HUES48 (cell line): Measurements from ENCODE around the gene B2M.
"Not testable (repeated sequence)": the region's sequence is repeated elsewhere in the genome, so short reads cannot be mapped to it uniquely, and the experiment has no call there.

Experiments
- H3K27ac ChIP-seq: one replicate; pipeline ENCODE4 v1.7.0; 2013; ENCODE audit warnings: low read depth, low read length, inconsistent platforms
- H3K27me3 ChIP-seq: 2 replicates; pipeline ENCODE4 v1.6.1; 2013; ENCODE audit warnings: mild to moderate bottlenecking, low read length; ENCODE audit not compliant: control insufficient read depth, insufficient read depth
- H3K36me3 ChIP-seq: 2 replicates; pipeline ENCODE4 v1.6.1; 2013; ENCODE audit warnings: low read length; ENCODE audit not compliant: control insufficient read depth, insufficient read depth
- H3K4me1 ChIP-seq: 2 replicates; pipeline ENCODE4 v1.6.1; 2013; ENCODE audit warnings: mild to moderate bottlenecking, low read length; ENCODE audit not compliant: control insufficient read depth, insufficient read depth
- H3K4me3 ChIP-seq: 2 replicates; pipeline ENCODE4 v1.5.1; 2013; ENCODE audit warnings: mild to moderate bottlenecking, low read depth, low read length
- H3K9ac ChIP-seq: 2 replicates; pipeline ENCODE4 v1.6.1; 2013; ENCODE audit warnings: mild to moderate bottlenecking, low read depth, low read length, moderate library complexity
- H3K9me3 ChIP-seq: 2 replicates; pipeline ENCODE4 v1.6.1; 2013; ENCODE audit warnings: low read length; ENCODE audit not compliant: control insufficient read depth, insufficient read depth

The B2M gene

DNA sequence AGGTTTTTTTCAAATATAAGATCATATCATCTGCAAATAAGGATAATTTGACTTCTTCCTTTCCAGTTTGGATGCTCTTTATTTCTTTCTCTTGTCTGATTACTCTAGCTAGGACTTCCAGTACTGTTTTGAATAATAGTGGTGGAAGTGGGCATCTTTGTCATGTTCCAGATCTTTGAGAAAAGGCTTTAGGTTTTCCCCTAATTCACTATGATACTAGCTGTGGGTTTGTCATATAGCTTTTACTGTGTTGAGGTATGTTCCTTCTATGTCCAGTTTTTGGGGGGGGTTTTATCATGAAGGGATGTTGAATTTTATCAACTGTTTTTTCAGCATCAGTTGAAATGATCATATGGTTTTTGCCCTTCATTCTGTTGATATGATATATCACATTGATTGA lies 10.6 kb upstream of the B2M start:
- H3K36me3 ChIP-seq, H3K27me3 ChIP-seq, H3K9me3 ChIP-seq: not testable (repeated sequence)

DNA sequence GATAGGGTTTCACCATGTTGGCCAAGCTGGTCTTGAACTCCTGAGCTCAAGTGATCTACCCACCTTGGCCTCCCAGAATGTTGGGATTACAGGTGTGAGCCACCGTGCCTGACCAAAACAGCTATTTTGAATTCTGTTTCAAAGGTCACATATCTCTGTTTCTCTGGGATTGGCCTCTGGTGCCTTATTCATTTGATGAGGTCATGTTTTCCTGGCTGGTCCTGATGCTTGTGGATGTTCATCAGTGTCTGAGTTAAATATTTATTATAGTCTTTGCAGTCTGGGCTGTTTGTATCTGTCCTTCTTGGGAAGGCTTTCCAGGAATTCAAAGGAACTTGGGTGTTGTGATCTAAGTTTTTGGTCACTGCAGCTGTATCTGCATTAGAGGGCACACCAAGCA lies 5.3 kb upstream of the B2M start:
- no peak overlapping the region for H3K4me3 ChIP-seq
- H3K27me3 ChIP-seq = no peaks in the 10 kb centered on the region
- no peak overlapping the region for H3K9ac ChIP-seq
- H3K4me1 ChIP-seq = no peaks in the 10 kb centered on the region
- no peak overlapping the region for H3K27ac ChIP-seq
- no peaks in the 10 kb centered on the region for H3K36me3 ChIP-seq
- no peaks in the 10 kb centered on the region for H3K9me3 ChIP-seq

More for the DNA sequence above, 10.6 kb upstream of the B2M start:
- not testable (repeated sequence) for H3K9ac ChIP-seq, H3K27ac ChIP-seq, H3K4me3 ChIP-seq, H3K4me1 ChIP-seq

DNA sequence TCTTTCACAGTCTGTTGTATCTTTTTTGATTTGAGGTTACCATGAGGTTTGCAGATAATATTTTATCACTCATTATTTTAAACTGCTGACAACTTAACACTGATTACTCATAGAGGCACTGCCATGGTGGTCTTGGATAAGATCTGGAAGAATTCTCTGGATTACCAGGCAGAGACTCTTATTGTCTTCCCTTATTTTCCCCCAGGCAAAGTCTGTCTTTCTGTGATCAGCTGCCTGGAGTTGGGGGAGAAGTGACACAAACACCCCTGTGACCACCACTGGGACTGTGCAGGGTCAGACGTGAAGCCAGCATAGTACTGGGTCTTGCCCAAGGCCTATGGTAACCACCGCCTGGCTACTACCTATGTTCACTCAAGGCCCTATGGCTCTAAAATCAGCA lies 4.9 kb upstream of the B2M start:
- no peaks in the 10 kb centered on the region for H3K27me3 ChIP-seq
- H3K4me1 ChIP-seq = no peaks in the 10 kb centered on the region
- no peak overlapping the region for H3K9ac ChIP-seq
- no peak overlapping the region for H3K27ac ChIP-seq
- H3K9me3 ChIP-seq = no peaks in the 10 kb centered on the region
- no peaks in the 10 kb centered on the region for H3K36me3 ChIP-seq
- no peak overlapping the region for H3K4me3 ChIP-seq

DNA sequence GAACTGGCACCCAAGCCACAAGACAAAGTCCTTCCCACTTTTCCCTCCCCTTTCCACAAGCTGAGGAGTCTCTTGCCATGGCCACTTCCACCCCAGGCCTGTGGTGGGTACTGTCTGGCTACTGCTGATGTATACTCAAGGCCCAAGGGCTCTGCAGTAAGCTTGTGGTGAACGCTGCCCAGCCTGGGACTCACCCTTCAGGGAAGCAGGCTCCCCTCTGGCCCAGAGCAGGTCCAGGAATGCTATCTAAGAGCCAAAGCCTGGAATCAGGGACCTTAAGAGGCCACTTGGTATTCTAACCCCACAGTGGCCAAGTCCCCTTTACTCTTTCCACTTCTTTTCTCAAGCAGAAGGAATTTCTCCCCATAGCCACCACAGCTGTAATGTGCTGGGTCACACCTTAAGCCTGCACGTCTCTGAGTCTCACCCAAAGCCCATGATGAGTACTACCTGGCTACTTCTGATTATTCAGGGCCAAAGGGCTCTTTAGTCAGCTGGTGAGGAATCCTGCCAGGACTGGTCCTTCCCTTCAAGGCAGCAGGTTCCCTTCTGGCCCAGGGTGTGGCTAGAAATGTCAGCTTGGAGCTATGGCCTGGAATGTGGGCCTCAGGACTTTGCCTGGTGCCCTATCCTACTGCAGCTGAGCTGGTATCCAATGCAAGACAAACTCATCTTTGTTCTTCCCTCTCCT lies 4.2 kb upstream of the B2M start:
- H3K4me3 ChIP-seq = no peak overlapping the region
- no peaks in the 10 kb centered on the region for H3K36me3 ChIP-seq
- peaks cover 4% of the 10 kb centered on the region for H3K27me3 ChIP-seq
- no peak overlapping the region for H3K9ac ChIP-seq
- H3K9me3 ChIP-seq = no peaks in the 10 kb centered on the region
- no peaks in the 10 kb centered on the region for H3K4me1 ChIP-seq
- H3K27ac ChIP-seq = no peak overlapping the region

- H3K27ac ChIP-seq = peak overlapping the region; percentile 76
- no peaks in the 10 kb centered on the region for H3K4me1 ChIP-seq
- peaks cover 12% of the 10 kb centered on the region for H3K27me3 ChIP-seq
- H3K36me3 ChIP-seq = peaks cover 1% of the 10 kb centered on the region
- H3K9me3 ChIP-seq = no peaks in the 10 kb centered on the region
- H3K4me3 ChIP-seq = peak overlapping the region; percentile 83
- H3K9ac ChIP-seq = peak overlapping the region; percentile 68
Measured at GRCh38 chr15:44710236-44711095, 851 bp upstream of the B2M start.

- Histone ChIP-seq H3K4me1 (no peaks in the 10 kb centered on the region), H3K27me3 (peaks cover 12% of the 10 kb centered on the region), H3K4me3 (peak overlapping the region; percentile 83), H3K9ac (peak overlapping the region; percentile 68), H3K9me3 (no peaks in the 10 kb centered on the region), H3K36me3 (peaks cover 15% of the 10 kb centered on the region), H3K27ac (peak overlapping the region; percentile 69)
Measured at GRCh38 chr15:44711743-44712345, 527 bp downstream of the B2M start.

DNA sequence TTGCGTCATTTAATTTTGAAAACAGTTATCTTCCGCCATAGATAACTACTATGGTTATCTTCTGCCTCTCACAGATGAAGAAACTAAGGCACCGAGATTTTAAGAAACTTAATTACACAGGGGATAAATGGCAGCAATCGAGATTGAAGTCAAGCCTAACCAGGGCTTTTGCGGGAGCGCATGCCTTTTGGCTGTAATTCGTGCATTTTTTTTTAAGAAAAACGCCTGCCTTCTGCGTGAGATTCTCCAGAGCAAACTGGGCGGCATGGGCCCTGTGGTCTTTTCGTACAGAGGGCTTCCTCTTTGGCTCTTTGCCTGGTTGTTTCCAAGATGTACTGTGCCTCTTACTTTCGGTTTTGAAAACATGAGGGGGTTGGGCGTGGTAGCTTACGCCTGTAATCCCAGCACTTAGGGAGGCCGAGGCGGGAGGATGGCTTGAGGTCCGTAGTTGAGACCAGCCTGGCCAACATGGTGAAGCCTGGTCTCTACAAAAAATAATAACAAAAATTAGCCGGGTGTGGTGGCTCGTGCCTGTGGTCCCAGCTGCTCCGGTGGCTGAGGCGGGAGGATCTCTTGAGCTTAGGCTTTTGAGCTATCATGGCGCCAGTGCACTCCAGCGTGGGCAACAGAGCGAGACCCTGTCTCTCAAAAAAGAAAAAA lies 1.2 kb downstream of the B2M start:
- Histone ChIP-seq H3K27me3 (peaks cover 12% of the 10 kb centered on the region), H3K4me1 (no peaks in the 10 kb centered on the region), H3K9me3 (no peaks in the 10 kb centered on the region), H3K9ac (no peak overlapping the region), H3K4me3 (peak overlapping the region; percentile 83), H3K36me3 (peaks cover 21% of the 10 kb centered on the region), H3K27ac (no peak overlapping the region)

- H3K27ac ChIP-seq = no peak overlapping the region
- no peaks in the 10 kb centered on the region for H3K9me3 ChIP-seq
- H3K9ac ChIP-seq = no peak overlapping the region
- peaks cover 12% of the 10 kb centered on the region for H3K27me3 ChIP-seq
- H3K4me1 ChIP-seq = no peaks in the 10 kb centered on the region
- H3K36me3 ChIP-seq = peaks cover 28% of the 10 kb centered on the region
- H3K4me3 ChIP-seq = no peak overlapping the region
Measured at GRCh38 chr15:44713006-44713966, 2.0 kb downstream of the B2M start.

GRCh38 chr15:44715142-44715796 lies 4.0 kb downstream of the B2M start:
- no peaks in the 10 kb centered on the region for H3K4me1 ChIP-seq
- no peak overlapping the region for H3K9ac ChIP-seq
- no peak overlapping the region for H3K27ac ChIP-seq
- H3K4me3 ChIP-seq = no peak overlapping the region
- peaks cover 12% of the 10 kb centered on the region for H3K27me3 ChIP-seq
- H3K9me3 ChIP-seq = no peaks in the 10 kb centered on the region
- peaks cover 28% of the 10 kb centered on the region for H3K36me3 ChIP-seq
